Measurements from ENCODE around the gene SCCPDH. TPM values are rescaled to one million over a fixed set of nuclear protein-coding genes. Genes with fewer than 3 reads are reported as not detected.

SCCPDH gene
- total and polyA plus RNA-seq, 2 of the 13 experiments (the other 11 are each of a cell fraction or from before 2014, with no cell fraction given) = 36.7 to 62.3 TPM

DNA sequence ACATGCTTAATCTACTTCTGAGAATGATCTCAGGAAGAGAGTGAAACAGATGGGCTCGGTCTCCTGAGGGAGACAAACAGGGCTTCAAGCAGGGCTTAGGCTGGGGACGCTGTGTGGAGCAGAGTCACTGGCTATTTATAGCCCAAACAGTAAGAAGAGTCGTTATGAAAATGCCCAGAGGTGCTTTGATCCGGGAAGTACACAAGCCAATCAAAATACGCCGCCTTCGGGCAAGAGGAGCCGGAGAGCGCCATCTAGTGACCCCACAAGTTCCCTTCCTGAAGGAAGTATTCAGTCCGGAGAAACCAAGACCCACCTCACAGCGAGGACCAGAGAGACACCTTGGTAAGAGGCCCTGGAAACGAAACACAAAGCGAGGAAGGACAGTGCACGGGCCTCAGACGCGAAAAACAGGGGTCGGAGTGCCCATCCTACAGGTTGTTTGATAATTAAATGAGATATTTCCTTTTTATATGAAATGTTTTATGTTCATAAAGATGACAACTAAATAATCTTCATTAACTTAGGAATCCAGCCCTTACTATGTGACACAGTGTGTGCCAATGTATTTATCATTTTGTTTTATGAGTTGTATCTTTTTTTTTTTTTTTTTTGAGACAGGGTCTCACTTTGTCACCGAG is 25.0 kb upstream of the SCCPDH start (continued):
- TF ChIP-seq ZNF432 (CRISPR knock-in tag; IDR thresholded peaks at IDR 0.05; ENCODE audit: borderline replicate concordance) (no peak), ARNT2 (CRISPR knock-in tag; IDR thresholded peaks at IDR 0.05; ENCODE audit: low read depth) (no peak), ZNF775 (CRISPR knock-in tag; IDR thresholded peaks at IDR 0.05; ENCODE audit: borderline replicate concordance) (no peak), SP5 (CRISPR knock-in tag; IDR thresholded peaks at IDR 0.05; ENCODE audit: borderline replicate concordance, low read depth) (no peak), ZNF781 (CRISPR knock-in tag; IDR thresholded peaks at IDR 0.05; ENCODE audit: borderline replicate concordance, not compliant biosample characterization) (no peak), ZNF619 (CRISPR knock-in tag; IDR thresholded peaks at IDR 0.05) (no peak), KAT2B (IDR thresholded peaks at IDR 0.05; ENCODE audit: borderline replicate concordance, low read depth, low read length) (no peak), SOX13 (IDR thresholded peaks at IDR 0.05) (no peak), SOX13 (CRISPR knock-in tag; conservative IDR thresholded peaks at IDR 0.05 in 1 of 2, IDR thresholded peaks at IDR 0.05 in 1 of 2) (no peak), FOXM1 (CRISPR knock-in tag; IDR thresholded peaks at IDR 0.05) (no peak), MIER2 (CRISPR knock-in tag; IDR thresholded peaks at IDR 0.05) (no peak), ZNF598 (CRISPR knock-in tag; IDR thresholded peaks at IDR 0.05; ENCODE audit: borderline replicate concordance) (no peak), ZFP82 (CRISPR knock-in tag; IDR thresholded peaks at IDR 0.05; ENCODE audit: borderline replicate concordance) (no peak), MEIS1 (CRISPR knock-in tag; IDR thresholded peaks at IDR 0.05; ENCODE audit: borderline replicate concordance) (no peak), NCOA1 (CRISPR knock-in tag; IDR thresholded peaks at IDR 0.05) (0 out of 2 replicates have a peak, but pooled peaks have one; percentile 47), ZNF350 (CRISPR knock-in tag; IDR thresholded peaks at IDR 0.05; ENCODE audit: borderline replicate concordance, low read depth) (no peak), SP1 (IDR thresholded peaks at IDR 0.05) (no peak), SP1 (CRISPR knock-in tag; IDR thresholded peaks at IDR 0.05) (no peak), CBX1 (IDR thresholded peaks at IDR 0.05; ENCODE audit: low read depth) (no peak)
- TF ChIP-seq, protein P1, sequence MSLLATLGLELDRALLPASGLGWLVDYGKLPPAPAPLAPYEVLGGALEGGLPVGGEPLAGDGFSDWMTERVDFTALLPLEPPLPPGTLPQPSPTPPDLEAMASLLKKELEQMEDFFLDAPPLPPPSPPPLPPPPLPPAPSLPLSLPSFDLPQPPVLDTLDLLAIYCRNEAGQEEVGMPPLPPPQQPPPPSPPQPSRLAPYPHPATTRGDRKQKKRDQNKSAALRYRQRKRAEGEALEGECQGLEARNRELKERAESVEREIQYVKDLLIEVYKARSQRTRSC (CRISPR knock-in tag; IDR thresholded peaks at IDR 0.05; ENCODE audit: low read depth) = no peak
- TF ChIP-seq, protein P2, sequence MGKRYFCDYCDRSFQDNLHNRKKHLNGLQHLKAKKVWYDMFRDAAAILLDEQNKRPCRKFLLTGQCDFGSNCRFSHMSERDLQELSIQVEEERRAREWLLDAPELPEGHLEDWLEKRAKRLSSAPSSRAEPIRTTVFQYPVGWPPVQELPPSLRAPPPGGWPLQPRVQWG (CRISPR knock-in tag; IDR thresholded peaks at IDR 0.05; ENCODE audit: borderline replicate concordance, low read depth) = no peak
- TF ChIP-seq, protein P3, sequence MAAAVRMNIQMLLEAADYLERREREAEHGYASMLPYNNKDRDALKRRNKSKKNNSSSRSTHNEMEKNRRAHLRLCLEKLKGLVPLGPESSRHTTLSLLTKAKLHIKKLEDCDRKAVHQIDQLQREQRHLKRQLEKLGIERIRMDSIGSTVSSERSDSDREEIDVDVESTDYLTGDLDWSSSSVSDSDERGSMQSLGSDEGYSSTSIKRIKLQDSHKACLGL (CRISPR knock-in tag; IDR thresholded peaks at IDR 0.05) = no peak
- TF ChIP-seq, protein P4, sequence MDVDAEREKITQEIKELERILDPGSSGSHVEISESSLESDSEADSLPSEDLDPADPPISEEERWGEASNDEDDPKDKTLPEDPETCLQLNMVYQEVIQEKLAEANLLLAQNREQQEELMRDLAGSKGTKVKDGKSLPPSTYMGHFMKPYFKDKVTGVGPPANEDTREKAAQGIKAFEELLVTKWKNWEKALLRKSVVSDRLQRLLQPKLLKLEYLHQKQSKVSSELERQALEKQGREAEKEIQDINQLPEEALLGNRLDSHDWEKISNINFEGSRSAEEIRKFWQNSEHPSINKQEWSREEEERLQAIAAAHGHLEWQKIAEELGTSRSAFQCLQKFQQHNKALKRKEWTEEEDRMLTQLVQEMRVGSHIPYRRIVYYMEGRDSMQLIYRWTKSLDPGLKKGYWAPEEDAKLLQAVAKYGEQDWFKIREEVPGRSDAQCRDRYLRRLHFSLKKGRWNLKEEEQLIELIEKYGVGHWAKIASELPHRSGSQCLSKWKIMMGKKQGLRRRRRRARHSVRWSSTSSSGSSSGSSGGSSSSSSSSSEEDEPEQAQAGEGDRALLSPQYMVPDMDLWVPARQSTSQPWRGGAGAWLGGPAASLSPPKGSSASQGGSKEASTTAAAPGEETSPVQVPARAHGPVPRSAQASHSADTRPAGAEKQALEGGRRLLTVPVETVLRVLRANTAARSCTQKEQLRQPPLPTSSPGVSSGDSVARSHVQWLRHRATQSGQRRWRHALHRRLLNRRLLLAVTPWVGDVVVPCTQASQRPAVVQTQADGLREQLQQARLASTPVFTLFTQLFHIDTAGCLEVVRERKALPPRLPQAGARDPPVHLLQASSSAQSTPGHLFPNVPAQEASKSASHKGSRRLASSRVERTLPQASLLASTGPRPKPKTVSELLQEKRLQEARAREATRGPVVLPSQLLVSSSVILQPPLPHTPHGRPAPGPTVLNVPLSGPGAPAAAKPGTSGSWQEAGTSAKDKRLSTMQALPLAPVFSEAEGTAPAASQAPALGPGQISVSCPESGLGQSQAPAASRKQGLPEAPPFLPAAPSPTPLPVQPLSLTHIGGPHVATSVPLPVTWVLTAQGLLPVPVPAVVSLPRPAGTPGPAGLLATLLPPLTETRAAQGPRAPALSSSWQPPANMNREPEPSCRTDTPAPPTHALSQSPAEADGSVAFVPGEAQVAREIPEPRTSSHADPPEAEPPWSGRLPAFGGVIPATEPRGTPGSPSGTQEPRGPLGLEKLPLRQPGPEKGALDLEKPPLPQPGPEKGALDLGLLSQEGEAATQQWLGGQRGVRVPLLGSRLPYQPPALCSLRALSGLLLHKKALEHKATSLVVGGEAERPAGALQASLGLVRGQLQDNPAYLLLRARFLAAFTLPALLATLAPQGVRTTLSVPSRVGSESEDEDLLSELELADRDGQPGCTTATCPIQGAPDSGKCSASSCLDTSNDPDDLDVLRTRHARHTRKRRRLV (CRISPR knock-in tag; IDR thresholded peaks at IDR 0.05) = no peak

Measured in HepG2 (cell line).